ENCODE measurements around the gene IL10RA. TPM values are rescaled to one million over a fixed set of nuclear protein-coding genes. Genes with fewer than 3 reads are reported as not detected.

The IL10RA gene
- total RNA-seq, 2 experiments from 2014 or later: 286 to 291 TPM

DNA sequence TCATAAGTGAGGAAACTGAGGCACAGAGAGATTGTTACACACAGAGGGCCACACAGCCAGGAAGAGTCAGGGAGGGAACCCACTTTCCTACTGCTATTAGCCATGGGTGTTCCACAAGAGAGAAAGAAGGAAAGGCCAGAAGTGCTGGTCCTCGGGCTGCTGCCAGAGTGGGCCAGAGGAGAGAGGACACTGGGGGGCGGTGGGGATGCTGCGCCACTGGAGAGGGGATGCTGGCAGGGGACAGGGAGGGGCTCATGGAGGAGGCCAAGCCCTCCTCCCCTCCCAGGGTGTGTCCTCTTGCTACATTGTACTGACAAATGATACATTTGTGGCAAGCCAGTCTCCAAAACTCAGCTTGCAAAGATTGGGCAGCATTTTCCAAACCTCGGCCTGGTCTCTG lies 9.9 kb downstream of the IL10RA start:
- Mint-ChIP-seq H3K27ac (peak overlapping the region; percentile 73), H3K27me3 (no peaks in the 10 kb centered on the region), H3K4me3 (no peak overlapping the region), H3K9me3 (no peaks in the 10 kb centered on the region), H3K36me3 (ENCODE audit: low read depth) (peaks cover 94% of the 10 kb centered on the region), H3K4me1 (peaks cover 99% of the 10 kb centered on the region)
- DNase-seq: no peak
- ChIA-PET POLR2A (interaction anchor here (1.1 to 31.5 kb wide), 7 partner anchors 8 to 57 kb away, joined by 3 to 1195 read pairs (median 681); partner anchors contain the start of gene IL10RA), CTCF (interaction anchor here (0.9 to 15.4 kb wide), 6 partner anchors 9 to 178 kb away, joined by 3 to 192 read pairs (median 6); partner anchors contain the start of gene IL10RA)

DNA sequence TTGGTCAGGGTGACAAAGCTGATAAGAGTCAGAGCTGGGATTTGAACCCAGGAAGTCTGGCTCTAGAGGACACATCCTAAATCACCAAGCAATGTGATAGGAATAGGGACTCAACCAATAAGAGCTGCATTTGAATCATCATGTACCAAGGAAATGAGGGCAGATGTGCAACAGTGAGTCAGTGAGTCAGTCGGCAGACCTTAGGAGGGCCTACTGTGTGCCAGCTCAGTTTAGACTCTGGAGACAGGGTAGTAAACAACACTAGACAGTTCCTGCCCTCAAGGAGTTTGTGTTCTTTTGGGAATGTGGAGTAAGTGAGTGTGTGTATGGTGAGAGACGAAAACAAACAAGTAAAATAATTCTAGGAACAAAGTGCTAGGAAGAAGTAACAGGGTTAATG lies 11.2 kb downstream of the IL10RA start:
- Mint-ChIP-seq H3K4me1 (peaks cover 100% of the 10 kb centered on the region), H3K9me3 (no peaks in the 10 kb centered on the region), H3K27me3 (no peaks in the 10 kb centered on the region), H3K4me3 (no peak overlapping the region), H3K36me3 (ENCODE audit: low read depth) (peaks cover 86% of the 10 kb centered on the region), H3K27ac (peak overlapping the region; percentile 99)
- ChIA-PET POLR2A (interaction anchor here (0.7 to 31.5 kb wide), 9 partner anchors 6 to 438 kb away, joined by 3 to 1195 read pairs (median 603); partner anchors contain the start of gene IL10RA), CTCF (interaction anchor here (0.6 to 15.4 kb wide), 7 partner anchors 10 to 190 kb away, joined by 3 to 192 read pairs (median 5); partner anchors contain the start of gene IL10RA)
- DNase-seq: peak; percentile 33

- H3K9me3 Mint-ChIP-seq: no peaks in the 10 kb centered on the region
- H3K4me1 Mint-ChIP-seq: peaks cover 100% of the 10 kb centered on the region
- no peaks in the 10 kb centered on the region for H3K27me3 Mint-ChIP-seq
- ChIA-PET POLR2A (interaction anchor here (1.2 to 31.5 kb wide), 8 partner anchors 6 to 438 kb away, joined by 3 to 1195 read pairs (median 642); partner anchors contain the start of gene IL10RA), CTCF (interaction anchor here (3.1 to 15.4 kb wide), 2 partner anchors 11 to 55 kb away, joined by 24 to 192 read pairs; partner anchors contain the start of gene IL10RA)
- H3K4me3 Mint-ChIP-seq: no peak overlapping the region
- DNase-seq: peak; percentile 35
- H3K36me3 Mint-ChIP-seq (ENCODE audit: low read depth): peaks cover 80% of the 10 kb centered on the region
- H3K27ac Mint-ChIP-seq: peak overlapping the region; percentile 99
Observed at GRCh38 chr11:117997823-117998579, 11.8 kb downstream of the IL10RA start.

DNA sequence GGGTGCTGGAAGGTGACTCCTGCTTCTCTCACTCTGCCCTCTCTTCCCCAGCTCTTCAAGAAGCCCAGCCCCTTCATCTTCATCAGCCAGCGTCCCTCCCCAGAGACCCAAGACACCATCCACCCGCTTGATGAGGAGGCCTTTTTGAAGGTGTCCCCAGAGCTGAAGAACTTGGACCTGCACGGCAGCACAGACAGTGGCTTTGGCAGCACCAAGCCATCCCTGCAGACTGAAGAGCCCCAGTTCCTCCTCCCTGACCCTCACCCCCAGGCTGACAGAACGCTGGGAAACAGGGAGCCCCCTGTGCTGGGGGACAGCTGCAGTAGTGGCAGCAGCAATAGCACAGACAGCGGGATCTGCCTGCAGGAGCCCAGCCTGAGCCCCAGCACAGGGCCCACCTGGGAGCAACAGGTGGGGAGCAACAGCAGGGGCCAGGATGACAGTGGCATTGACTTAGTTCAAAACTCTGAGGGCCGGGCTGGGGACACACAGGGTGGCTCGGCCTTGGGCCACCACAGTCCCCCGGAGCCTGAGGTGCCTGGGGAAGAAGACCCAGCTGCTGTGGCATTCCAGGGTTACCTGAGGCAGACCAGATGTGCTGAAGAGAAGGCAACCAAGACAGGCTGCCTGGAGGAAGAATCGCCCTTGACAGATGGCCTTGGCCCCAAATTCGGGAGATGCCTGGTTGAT lies 12.6 kb downstream of the IL10RA start:
- no peaks in the 10 kb centered on the region for H3K27me3 Mint-ChIP-seq
- peaks cover 100% of the 10 kb centered on the region for H3K4me1 Mint-ChIP-seq
- CTCF ChIA-PET: interaction anchor here (3.1 to 15.4 kb wide), 4 partner anchors 11 to 54 kb away, joined by 24 to 192 read pairs (median 40); partner anchors contain the start of gene IL10RA

GRCh38 chr11:117999354-117999993 lies 13.3 kb downstream of the IL10RA start:
- H3K4me3 Mint-ChIP-seq: peak overlapping the region; percentile 11
- H3K27ac Mint-ChIP-seq: peak overlapping the region; percentile 99
- no peak for DNase-seq
- H3K4me1 Mint-ChIP-seq: peaks cover 100% of the 10 kb centered on the region
- peaks cover 8% of the 10 kb centered on the region for H3K9me3 Mint-ChIP-seq
- H3K27me3 Mint-ChIP-seq: no peaks in the 10 kb centered on the region
- H3K36me3 Mint-ChIP-seq (ENCODE audit: low read depth): peaks cover 78% of the 10 kb centered on the region
- POLR2A ChIA-PET: interaction anchor here (24.3 to 31.5 kb wide), 5 partner anchors 4 to 54 kb away, joined by 603 to 1195 read pairs (median 878); partner anchors contain the start of gene IL10RA
- CTCF ChIA-PET: interaction anchor here (0.9 to 15.4 kb wide), 5 partner anchors 12 to 182 kb away, joined by 3 to 192 read pairs (median 38); partner anchors contain the start of gene IL10RA

More for the DNA sequence above, 12.6 kb downstream of the IL10RA start:
- H3K36me3 Mint-ChIP-seq (ENCODE audit: low read depth): peaks cover 78% of the 10 kb centered on the region
- peaks cover 3% of the 10 kb centered on the region for H3K9me3 Mint-ChIP-seq
- H3K4me3 Mint-ChIP-seq: peak overlapping the region; percentile 3
- H3K27ac Mint-ChIP-seq: peak overlapping the region; percentile 99
- POLR2A ChIA-PET: interaction anchor here (1.4 to 31.5 kb wide), 6 partner anchors 5 to 437 kb away, joined by 3 to 1195 read pairs (median 780); partner anchors contain the start of gene IL10RA
- DNase-seq: no peak

- no peak for DNase-seq
- Mint-ChIP-seq H3K4me3 (peak overlapping the region; percentile 11), H3K9me3 (peaks cover 8% of the 10 kb centered on the region), H3K4me1 (peaks cover 100% of the 10 kb centered on the region), H3K27me3 (no peaks in the 10 kb centered on the region), H3K36me3 (ENCODE audit: low read depth) (peaks cover 76% of the 10 kb centered on the region), H3K27ac (peak overlapping the region; percentile 99)
- CTCF ChIA-PET: interaction anchor here (0.9 to 15.4 kb wide), 6 partner anchors 13 to 183 kb away, joined by 3 to 192 read pairs (median 32); partner anchors contain the start of gene IL10RA
- POLR2A ChIA-PET: interaction anchor here (0.8 to 31.5 kb wide), 8 partner anchors 3 to 171 kb away, joined by 3 to 1195 read pairs (median 642); partner anchors contain the start of gene IL10RA
Observed at GRCh38 chr11:118000067-118000849, 14.1 kb downstream of the IL10RA start.

DNA sequence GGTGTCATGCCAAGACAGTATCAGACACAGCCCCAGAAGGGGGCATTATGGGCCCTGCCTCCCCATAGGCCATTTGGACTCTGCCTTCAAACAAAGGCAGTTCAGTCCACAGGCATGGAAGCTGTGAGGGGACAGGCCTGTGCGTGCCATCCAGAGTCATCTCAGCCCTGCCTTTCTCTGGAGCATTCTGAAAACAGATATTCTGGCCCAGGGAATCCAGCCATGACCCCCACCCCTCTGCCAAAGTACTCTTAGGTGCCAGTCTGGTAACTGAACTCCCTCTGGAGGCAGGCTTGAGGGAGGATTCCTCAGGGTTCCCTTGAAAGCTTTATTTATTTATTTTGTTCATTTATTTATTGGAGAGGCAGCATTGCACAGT lies 14.6 kb downstream of the IL10RA start:
- Mint-ChIP-seq H3K4me3 (no peak overlapping the region), H3K4me1 (peaks cover 100% of the 10 kb centered on the region), H3K9me3 (peaks cover 8% of the 10 kb centered on the region), H3K27me3 (no peaks in the 10 kb centered on the region), H3K27ac (peak overlapping the region; percentile 99), H3K36me3 (ENCODE audit: low read depth) (peaks cover 76% of the 10 kb centered on the region)
- ChIA-PET POLR2A (interaction anchor here (0.8 to 31.5 kb wide), 10 partner anchors 3 to 172 kb away, joined by 3 to 1195 read pairs (median 306); partner anchors contain the start of gene IL10RA), CTCF (interaction anchor here (1.5 to 15.4 kb wide), 6 partner anchors 13 to 52 kb away, joined by 3 to 192 read pairs (median 32); partner anchors contain the start of gene IL10RA)
- DNase-seq: no peak

DNA sequence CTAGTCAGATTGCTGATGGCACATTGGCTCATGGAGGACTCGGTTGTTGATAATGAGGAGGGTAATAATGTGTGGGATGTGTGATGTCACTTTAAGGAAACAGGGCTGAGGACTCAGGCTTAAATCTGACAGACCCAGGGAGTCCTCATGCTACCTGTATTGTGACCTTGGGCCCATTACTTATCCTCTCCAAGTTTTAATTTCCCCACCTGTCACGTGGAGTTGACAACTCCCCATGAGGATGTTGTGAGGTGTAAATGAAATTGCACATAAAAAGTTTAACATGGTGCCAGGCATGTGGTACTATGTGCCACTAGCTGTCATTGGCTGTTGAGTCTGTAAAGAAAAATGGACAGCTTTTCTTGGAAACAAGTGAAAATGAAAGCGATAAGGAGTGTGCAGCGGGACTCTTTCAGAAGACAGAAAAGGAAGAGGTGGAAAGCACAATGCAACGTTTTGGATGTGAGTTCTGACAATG lies 15.3 kb downstream of the IL10RA start:
- Mint-ChIP-seq H3K27ac (peak overlapping the region; percentile 99), H3K4me1 (peaks cover 100% of the 10 kb centered on the region), H3K36me3 (ENCODE audit: low read depth) (peaks cover 72% of the 10 kb centered on the region), H3K9me3 (peaks cover 8% of the 10 kb centered on the region), H3K4me3 (peak overlapping the region; percentile 58), H3K27me3 (no peaks in the 10 kb centered on the region)
- CTCF ChIA-PET: interaction anchor here (0.7 to 15.4 kb wide), 11 partner anchors 14 to 287 kb away, joined by 3 to 192 read pairs (median 5); partner anchors contain the start of gene IL10RA
- peak; percentile 69 for DNase-seq
- POLR2A ChIA-PET: interaction anchor here (0.8 to 31.5 kb wide), 19 partner anchors 2 to 571 kb away, joined by 3 to 1195 read pairs (median 8); partner anchors contain the start of genes ARCN1 and IL10RA

DNA sequence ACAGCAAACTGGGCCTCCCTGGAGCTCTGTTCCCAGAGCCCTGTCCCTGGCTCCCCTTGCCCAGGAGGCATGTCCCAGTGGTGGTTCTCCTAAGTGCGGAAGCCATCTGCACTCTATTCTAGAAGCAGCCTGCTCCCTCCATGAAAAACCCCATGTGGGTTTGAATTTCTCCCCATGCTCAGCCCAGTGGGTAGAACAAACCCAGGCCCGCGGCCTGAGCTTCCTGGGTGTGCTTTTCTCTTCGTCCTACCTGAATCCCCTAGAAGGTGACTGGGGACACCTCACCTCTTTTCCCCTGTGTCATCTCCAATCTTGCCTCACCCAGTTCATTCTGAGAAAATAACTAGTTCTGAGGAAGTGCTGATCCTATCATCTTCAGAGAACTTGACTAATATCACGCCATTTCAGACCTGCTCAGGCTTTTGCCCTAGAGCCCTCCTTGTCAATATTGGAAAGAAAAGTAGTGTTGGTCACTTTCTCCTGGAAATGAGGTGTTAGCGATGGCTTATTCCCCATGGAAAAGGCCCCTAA lies 15.9 kb downstream of the IL10RA start:
- H3K9me3 Mint-ChIP-seq: peaks cover 8% of the 10 kb centered on the region
- H3K4me3 Mint-ChIP-seq: peak overlapping the region; percentile 58
- H3K4me1 Mint-ChIP-seq: peaks cover 100% of the 10 kb centered on the region
- DNase-seq: peak; percentile 84
- H3K27me3 Mint-ChIP-seq: no peaks in the 10 kb centered on the region
- H3K27ac Mint-ChIP-seq: peak overlapping the region; percentile 99
- peaks cover 67% of the 10 kb centered on the region for H3K36me3 Mint-ChIP-seq (ENCODE audit: low read depth)
- ChIA-PET CTCF (interaction anchor here (0.7 to 15.4 kb wide), 12 partner anchors 14 to 287 kb away, joined by 3 to 192 read pairs (median 4); partner anchors contain the start of gene IL10RA), POLR2A (interaction anchor here (0.8 to 31.5 kb wide), 23 partner anchors 2 to 570 kb away, joined by 3 to 1195 read pairs (median 6); partner anchors contain the start of genes ARCN1 and IL10RA)

- POLR2A ChIA-PET: interaction anchor here (0.9 to 31.5 kb wide), 21 partner anchors 1 to 570 kb away, joined by 3 to 1195 read pairs (median 7); partner anchors contain the start of genes ARCN1 and IL10RA
- H3K27ac Mint-ChIP-seq: peak overlapping the region; percentile 99
Observed at GRCh38 chr11:118002541-118003423, 16.6 kb downstream of the IL10RA start.

More at GRCh38 chr11:118002541-118003423, 16.6 kb downstream of the IL10RA start:
- peaks cover 100% of the 10 kb centered on the region for H3K4me1 Mint-ChIP-seq
- H3K36me3 Mint-ChIP-seq (ENCODE audit: low read depth): peaks cover 60% of the 10 kb centered on the region
- CTCF ChIA-PET: interaction anchor here (0.9 to 15.4 kb wide), 11 partner anchors 11 to 196 kb away, joined by 3 to 192 read pairs (median 4); partner anchors contain the start of gene IL10RA
- peaks cover 8% of the 10 kb centered on the region for H3K9me3 Mint-ChIP-seq
- DNase-seq: peak; percentile 73
- H3K4me3 Mint-ChIP-seq: peak overlapping the region; percentile 58
- no peaks in the 10 kb centered on the region for H3K27me3 Mint-ChIP-seq
